Measurements from ENCODE around the gene ACOT4.
"Not testable (repeated sequence)": the region's sequence is repeated elsewhere in the genome, so short reads cannot be mapped to it uniquely, and the experiment has no call there.

The ACOT4 gene

GRCh38 chr14:73591690-73592449 lies at the start of gene ACOT4:
ACOT4 (plus strand) TSS chr14:73591873; CDS start chr14:73591960, 87 bp downstream.
- peak in 1 of 2 donors; percentile 17 for DNase-seq (ENCODE audit: low read depth in 2 of 2)

- DNase-seq (ENCODE audit: low read depth in 2 of 2), result not testable (repeated sequence)
Observed at GRCh38 chr14:73542961-73543360, 48.7 kb upstream of the ACOT4 start.

GRCh38 chr14:73545353-73545752 lies 46.3 kb upstream of the ACOT4 start:
- DNase-seq (ENCODE audit: low read depth in 2 of 2), result not testable (repeated sequence)

- not testable (repeated sequence) for DNase-seq (ENCODE audit: low read depth in 2 of 2)
Observed at GRCh38 chr14:73549097-73549496, 42.6 kb upstream of the ACOT4 start.

GRCh38 chr14:73549889-73550524 lies 41.7 kb upstream of the ACOT4 start:
- not testable (repeated sequence) for DNase-seq (ENCODE audit: low read depth in 2 of 2)

- no peak for DNase-seq (ENCODE audit: low read depth in 2 of 2)
Observed at GRCh38 chr14:73553845-73554244, 37.8 kb upstream of the ACOT4 start.

GRCh38 chr14:73557201-73557600 lies 34.5 kb upstream of the ACOT4 start:
- not testable (repeated sequence) for DNase-seq (ENCODE audit: low read depth in 2 of 2)

GRCh38 chr14:73558238-73558637 lies 33.4 kb upstream of the ACOT4 start:
- DNase-seq (ENCODE audit: low read depth in 2 of 2), result not testable (repeated sequence)

- not testable (repeated sequence) for DNase-seq (ENCODE audit: low read depth in 2 of 2)
Observed at GRCh38 chr14:73562256-73562655, 29.4 kb upstream of the ACOT4 start.

- not testable (repeated sequence) for DNase-seq (ENCODE audit: low read depth in 2 of 2)
Observed at GRCh38 chr14:73562696-73563095, 29.0 kb upstream of the ACOT4 start.

GRCh38 chr14:73566431-73566830 lies 25.2 kb upstream of the ACOT4 start:
- not testable (repeated sequence) for DNase-seq (ENCODE audit: low read depth in 2 of 2)

- DNase-seq (ENCODE audit: low read depth in 2 of 2), result not testable (repeated sequence)
Observed at GRCh38 chr14:73566935-73567334, 24.7 kb upstream of the ACOT4 start.

GRCh38 chr14:73567358-73567757 lies 24.3 kb upstream of the ACOT4 start:
- no peak for DNase-seq (ENCODE audit: low read depth in 2 of 2)

- no peak for DNase-seq (ENCODE audit: low read depth in 2 of 2)
Observed at GRCh38 chr14:73567951-73568885, 23.5 kb upstream of the ACOT4 start.

- DNase-seq (ENCODE audit: low read depth in 2 of 2), result not testable (repeated sequence)
Observed at GRCh38 chr14:73568886-73569184, 22.8 kb upstream of the ACOT4 start.

- DNase-seq (ENCODE audit: low read depth in 2 of 2), result peak; percentile 68 to 75
Observed at GRCh38 chr14:73569185-73569958, 22.3 kb upstream of the ACOT4 start, which contains the start of gene ACOT2. ACOT2 (plus strand) TSS chr14:73569213; CDS start chr14:73569241, 28 bp downstream.

GRCh38 chr14:73570913-73571312 lies 20.8 kb upstream of the ACOT4 start:
- DNase-seq (ENCODE audit: low read depth in 2 of 2), result peak in 1 of 2 donors; percentile 65

- not testable (repeated sequence) for DNase-seq (ENCODE audit: low read depth in 2 of 2)
Observed at GRCh38 chr14:73573034-73573433, 18.6 kb upstream of the ACOT4 start.

GRCh38 chr14:73573740-73574139 lies 17.9 kb upstream of the ACOT4 start:
- not testable (repeated sequence) for DNase-seq (ENCODE audit: low read depth in 2 of 2)

- not testable (repeated sequence) for DNase-seq (ENCODE audit: low read depth in 2 of 2)
Observed at GRCh38 chr14:73574251-73574650, 17.4 kb upstream of the ACOT4 start.

GRCh38 chr14:73576391-73576790 lies 15.3 kb upstream of the ACOT4 start:
- DNase-seq (ENCODE audit: low read depth in 2 of 2), result no peak
